HepG2 (cell line): ENCODE data around the gene COMT. TPM values are rescaled to one million over a fixed set of nuclear protein-coding genes. Genes with fewer than 3 reads are reported as not detected.

Experiments used
- AHR ChIP-seq: IDR thresholded peaks from 2 replicates; pipeline ENCODE4 v1.6.1; 2018; ENCODE audit warnings: missing genetic modification reagents, missing compliant biosample characterization
- ELF3 ChIP-seq: IDR thresholded peaks from 2 replicates; pipeline ENCODE4 v1.6.1; 2016; ENCODE audit warnings: missing genetic modification reagents, missing compliant biosample characterization
- GZF1 ChIP-seq: sonication (generic); formaldehyde crosslinking; IDR thresholded peaks from 2 replicates; pipeline ENCODE4 v1.5.1; 2020; ENCODE audit warnings: mild to moderate bottlenecking, missing genetic modification reagents
- HNF4A ChIP-seq: sonication (generic); formaldehyde crosslinking; IDR thresholded peaks from 2 replicates; pipeline ENCODE4 v1.4.0; 2020; ENCODE audit warnings: missing genetic modification reagents
- JARID2 ChIP-seq: sonication (generic); formaldehyde crosslinking; IDR thresholded peaks from 2 replicates; pipeline ENCODE4 v1.8.1; 2023; ENCODE audit warnings: missing genetic modification reagents, inconsistent platforms; ENCODE audit not compliant: insufficient replicate concordance
- MIER2 ChIP-seq: IDR thresholded peaks from 2 replicates; pipeline ENCODE4 v1.6.1; 2016; ENCODE audit warnings: missing biosample characterization, missing genetic modification reagents
- MTERF4 ChIP-seq: sonication (generic); formaldehyde crosslinking; IDR thresholded peaks from 2 replicates; pipeline ENCODE4 v1.8.0; 2023; ENCODE audit warnings: mild to moderate bottlenecking, missing genetic modification reagents
- NONO ChIP-seq, 2 experiments: fragments of 450-650 bp in 1 of 2; sonication (generic) in 1 of 2; formaldehyde crosslinking in 1 of 2; IDR thresholded peaks in 1 of 2; conservative IDR thresholded peaks in 1 of 2; 2 replicates each; pipeline versions ENCODE4 v1.6.1 to v1.8.0; 2017 to 2022; ENCODE audit warnings: mild to moderate bottlenecking in 1 of 2, missing genetic modification reagents in 1 of 2, moderate library complexity in 1 of 2
- NR2F1 ChIP-seq, 2 experiments: fragments of 450-650 bp in 1 of 2; formaldehyde crosslinking in 1 of 2; IDR thresholded peaks; 2 replicates each; pipeline versions ENCODE4 v1.5.0 to v1.6.1; 2016 to 2020; ENCODE audit warnings: mild to moderate bottlenecking in 1 of 2, missing compliant biosample characterization in 1 of 2, missing genetic modification reagents in 1 of 2, moderate library complexity in 1 of 2
- NRL ChIP-seq: sonication (generic); formaldehyde crosslinking; IDR thresholded peaks from 2 replicates; pipeline ENCODE4 v1.5.0; 2020; ENCODE audit warnings: missing genetic modification reagents, mild to moderate bottlenecking, moderate library complexity, borderline replicate concordance
- PLSCR1 ChIP-seq: sonication (generic); formaldehyde crosslinking; IDR thresholded peaks from 2 replicates; pipeline ENCODE4 v1.5.0; 2020; ENCODE audit warnings: missing genetic modification reagents, mild to moderate bottlenecking, borderline replicate concordance
- STAT5B ChIP-seq: sonication (generic); formaldehyde crosslinking; IDR thresholded peaks from 2 replicates; pipeline ENCODE4 v1.4.0; 2020; ENCODE audit warnings: missing genetic modification reagents
- TAF1 ChIP-seq: sonication (generic); formaldehyde crosslinking; IDR thresholded peaks from 2 replicates; pipeline ENCODE4 v1.4.0; 2020; ENCODE audit warnings: missing genetic modification reagents
- TFAP4 ChIP-seq: sonication (generic); IDR thresholded peaks from 2 replicates; pipeline ENCODE4 v1.6.1; 2016; ENCODE audit warnings: low read depth, borderline replicate concordance
- ZBTB14 ChIP-seq: sonication (generic); formaldehyde crosslinking; IDR thresholded peaks from 2 replicates; pipeline ENCODE4 v1.4.0; 2020; ENCODE audit warnings: missing genetic modification reagents
- ZFP62 ChIP-seq: sonication (generic); formaldehyde crosslinking; IDR thresholded peaks from 2 replicates; pipeline ENCODE4 v1.4.0; 2020; ENCODE audit warnings: missing genetic modification reagents
- ZNF124 ChIP-seq: sonication (generic); formaldehyde crosslinking; IDR thresholded peaks from 2 replicates; pipeline ENCODE4 v1.4.0; 2020; ENCODE audit warnings: missing genetic modification reagents
- ZNF431 ChIP-seq: sonication (generic); formaldehyde crosslinking; IDR thresholded peaks from 2 replicates; pipeline ENCODE4 v1.9.0; 2022; ENCODE audit warnings: missing genetic modification reagents, low read depth, mild to moderate bottlenecking, borderline replicate concordance
- ZNF589 ChIP-seq: sonication (generic); formaldehyde crosslinking; conservative IDR thresholded peaks from 2 replicates; pipeline ENCODE4 v1.8.0; 2022; ENCODE audit warnings: mild to moderate bottlenecking, moderate library complexity, missing genetic modification reagents
- ZNF598 ChIP-seq: sonication (generic); formaldehyde crosslinking; IDR thresholded peaks from 2 replicates; pipeline ENCODE4 v1.5.1; 2020; ENCODE audit warnings: mild to moderate bottlenecking, missing genetic modification reagents, borderline replicate concordance
- ZNF670 ChIP-seq: sonication (generic); formaldehyde crosslinking; IDR thresholded peaks from 2 replicates; pipeline ENCODE4 v1.8.0; 2022; ENCODE audit warnings: mild to moderate bottlenecking, missing genetic modification reagents, borderline replicate concordance
- ZNF776 ChIP-seq: sonication (generic); formaldehyde crosslinking; IDR thresholded peaks from 2 replicates; pipeline ENCODE4 v1.4.0; 2020; ENCODE audit warnings: mild to moderate bottlenecking, missing genetic modification reagents
- ZNF800 ChIP-seq: sonication (generic); formaldehyde crosslinking; IDR thresholded peaks from 2 replicates; pipeline ENCODE4 v1.4.0; 2020; ENCODE audit warnings: missing genetic modification reagents
- polyA plus RNA-seq, 8 experiments: library from polyadenylated mRNA; depleted of rRNA in 3 of 8; stranded (reverse) in 7 of 8; unstranded in 1 of 8; fragments of >200 nt; fragmentation: Illumina TruSeq in 4 of 8; extraction: Trizol in 4 of 8; gene quantifications; 2 replicates each; pipeline versions ENCODE4 v1.2.1 to v1.2.3, GENCODE V29; 2011 to 2016; ENCODE audit warnings: low read depth in 4 of 8, missing spikeins in 1 of 8, mixed read lengths in 1 of 8; ENCODE audit not compliant: insufficient read depth in 1 of 8
- total RNA-seq, 5 experiments: library from RNA; depleted of rRNA; stranded (reverse); fragments of >200 nt; fragmentation: Illumina TruSeq; extraction: Trizol; gene quantifications; 2 replicates each; pipeline ENCODE4 v1.2.3, GENCODE V29; 2016; ENCODE audit warnings: low read depth in 1 of 5

COMT gene
- total and polyA plus RNA-seq, 2 of the 13 experiments (the other 11 are each of a cell fraction or from before 2014, with no cell fraction given) = 156 to 162 TPM

- TF ChIP-seq ZNF800 (CRISPR knock-in tag) (no peak), HNF4A (peak; percentile 95), TAF1 (CRISPR knock-in tag) (peak; percentile 72), AHR (CRISPR knock-in tag) (0 out of 2 replicates have a peak, but pooled peaks have one; percentile 87), NRL (no peak), ZNF431 (CRISPR knock-in tag) (no peak), ZNF670 (no peak), NR2F1 (CRISPR knock-in tag; IDR thresholded peaks at IDR 0.05) (peak; percentile 75 to 87; a peak in 3 of 4 replicates), JARID2 (CRISPR knock-in tag) (no peak), ZNF776 (CRISPR knock-in tag) (peak; percentile 82), GZF1 (CRISPR knock-in tag) (no peak), ZBTB14 (CRISPR knock-in tag) (no peak), ZNF589 (CRISPR knock-in tag) (no peak), STAT5B (CRISPR knock-in tag) (no peak), ELF3 (CRISPR knock-in tag) (peak; percentile 32; the same call in 1 of the 2 replicates), ZNF598 (0 out of 2 replicates have a peak, but pooled peaks have one; percentile 15), ZFP62 (CRISPR knock-in tag) (no peak), PLSCR1 (CRISPR knock-in tag) (no peak), MTERF4 (CRISPR knock-in tag) (no peak), TFAP4 (peak; percentile 37; the same call in 1 of the 2 replicates), ZNF124 (CRISPR knock-in tag) (peak; percentile 37; the same call in 1 of the 2 replicates), NONO (IDR thresholded peaks at IDR 0.05) (no peak), NONO (CRISPR knock-in tag; conservative IDR thresholded peaks at IDR 0.05) (peak; percentile 64), MIER2 (CRISPR knock-in tag) (0 out of 2 replicates have a peak, but pooled peaks have one; percentile 63)
Measured at GRCh38 chr22:19959587-19960490, 18.3 kb downstream of the COMT start (continued).
